Thyroid gland (tissue), 4 donors: Measurements from ENCODE around the gene PPP1R13B. TPM values are rescaled to one million over a fixed set of nuclear protein-coding genes. Genes with fewer than 3 reads are reported as not detected.

Source experiments
- DNase-seq, 2 donors: peaks; one replicate each; pipeline ENCODE4 v3.0.0-alpha.2; 2019
- H3K27ac ChIP-seq, 3 donors: fragments of 200-600 bp; sonication (generic); 1 replicate in 2 of 3; 2 replicates in 1 of 3; pipeline ENCODE4 v1.5.1; 2016 to 2019; ENCODE audit warnings: mild to moderate bottlenecking in 1 of 3, moderate library complexity in 1 of 3
- H3K27me3 ChIP-seq: fragments of 200-600 bp; sonication (generic); one replicate; pipeline ENCODE4 v1.5.1; 2019
- H3K36me3 ChIP-seq, 2 donors: fragments of 200-600 bp; sonication (generic); one replicate each; pipeline ENCODE4 v1.5.1; 2016 to 2019
- H3K4me1 ChIP-seq, 2 donors: fragments of 200-600 bp; sonication (generic); one replicate each; pipeline ENCODE4 v1.5.1; 2017 to 2019
- H3K4me3 ChIP-seq, 3 donors: fragments of 200-600 bp; sonication (generic); replicated peaks in 1 of 3; 1 replicate in 2 of 3; 2 replicates in 1 of 3; pipeline ENCODE4 v1.5.1; 2016; ENCODE audit warnings: mild to moderate bottlenecking in 1 of 3
- H3K9me3 ChIP-seq: fragments of 200-600 bp; sonication (generic); one replicate; pipeline ENCODE4 v1.5.1; 2017
- POLR2A ChIP-seq, 2 donors: fragments of 450-650 bp; IDR thresholded peaks; one replicate each; pipeline ENCODE4 v1.6.1; 2017; ENCODE audit warnings: antibody characterized with exemption in 2 of 2, mild to moderate bottlenecking in 2 of 2, moderate library complexity in 1 of 2
- WGBS, 2 donors: methylation state at CpG; one replicate each; pipeline ENCODE4 v1.1.5; 2017; 5-methylcytosine and 5-hydroxymethylcytosine counted together
- intact Hi-C: fragments of 100-400 bp; cut with DNase I; formaldehyde crosslinking; loops from one replicate; pipeline ENCODE4 v1.15.1; 2023
- total RNA-seq, 4 donors: library from RNA; depleted of rRNA; stranded (reverse); fragments of >200 nt; gene quantifications; one replicate each; pipeline ENCODE4 v1.2.3, GENCODE V29; 2016
- TF ChIP-seq, protein P1 (sequence below), 6 experiments: fragments of 200-600 bp in 3 of 6; fragments of 450-650 bp in 3 of 6; sonication (generic) in 3 of 6; IDR thresholded peaks; one replicate each; pipeline ENCODE4 v1.5.1; 2016 to 2019; ENCODE audit warnings: antibody characterized with exemption in 6 of 6, mild to moderate bottlenecking in 2 of 6, inconsistent platforms in 1 of 6, moderate library complexity in 1 of 6

The PPP1R13B gene
- total RNA-seq, 4 donors from 2014 or later = 77.0 to 131 (median 81.8) TPM

GRCh38 chr14:103854017-103854808 is 6.8 kb upstream of the PPP1R13B start:
- DNase-seq = peak; percentile 54 to 63
- peak overlapping the region; percentile 90 to 91 (median 90) for H3K27ac ChIP-seq

GRCh38 chr14:103849151-103849886 is 1.9 kb upstream of the PPP1R13B start:
- DNase-seq = no peak

More at GRCh38 chr14:103854017-103854808, 6.8 kb upstream of the PPP1R13B start:
- TF ChIP-seq, protein P1, sequence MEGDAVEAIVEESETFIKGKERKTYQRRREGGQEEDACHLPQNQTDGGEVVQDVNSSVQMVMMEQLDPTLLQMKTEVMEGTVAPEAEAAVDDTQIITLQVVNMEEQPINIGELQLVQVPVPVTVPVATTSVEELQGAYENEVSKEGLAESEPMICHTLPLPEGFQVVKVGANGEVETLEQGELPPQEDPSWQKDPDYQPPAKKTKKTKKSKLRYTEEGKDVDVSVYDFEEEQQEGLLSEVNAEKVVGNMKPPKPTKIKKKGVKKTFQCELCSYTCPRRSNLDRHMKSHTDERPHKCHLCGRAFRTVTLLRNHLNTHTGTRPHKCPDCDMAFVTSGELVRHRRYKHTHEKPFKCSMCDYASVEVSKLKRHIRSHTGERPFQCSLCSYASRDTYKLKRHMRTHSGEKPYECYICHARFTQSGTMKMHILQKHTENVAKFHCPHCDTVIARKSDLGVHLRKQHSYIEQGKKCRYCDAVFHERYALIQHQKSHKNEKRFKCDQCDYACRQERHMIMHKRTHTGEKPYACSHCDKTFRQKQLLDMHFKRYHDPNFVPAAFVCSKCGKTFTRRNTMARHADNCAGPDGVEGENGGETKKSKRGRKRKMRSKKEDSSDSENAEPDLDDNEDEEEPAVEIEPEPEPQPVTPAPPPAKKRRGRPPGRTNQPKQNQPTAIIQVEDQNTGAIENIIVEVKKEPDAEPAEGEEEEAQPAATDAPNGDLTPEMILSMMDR (IDR thresholded peaks at IDR 0.05) = no peak
- no peak for TF ChIP-seq POLR2A (IDR thresholded peaks at IDR 0.05)
- no peaks in the 10 kb centered on the region for H3K27me3 ChIP-seq
- no peaks in the 10 kb centered on the region for H3K9me3 ChIP-seq
- no peaks in the 10 kb centered on the region for H3K36me3 ChIP-seq
- WGBS, 2 donors = 91% methylated on average over 13 of the region's 13 CpGs
- intact Hi-C loops = no loop called here
- no peak overlapping the region for H3K4me3 ChIP-seq
- peaks cover 27 to 42% of the 10 kb centered on the region in 2 donors for H3K4me1 ChIP-seq

GRCh38 chr14:103848175-103849077 is 1.1 kb upstream of the PPP1R13B start:
- 58 to 89% methylated on average over 11 to 21 of the region's 57 CpGs for WGBS, 2 donors
- no peaks in the 10 kb centered on the region for H3K36me3 ChIP-seq

More at GRCh38 chr14:103849151-103849886, 1.9 kb upstream of the PPP1R13B start:
- TF ChIP-seq, protein P1 (IDR thresholded peaks at IDR 0.05) = no peak
- no peaks in the 10 kb centered on the region for H3K27me3 ChIP-seq
- H3K27ac ChIP-seq = peak overlapping the region in 1 of 3 donors; percentile 85
- no peak overlapping the region for H3K4me3 ChIP-seq
- no peaks in the 10 kb centered on the region for H3K9me3 ChIP-seq
- intact Hi-C loops = no loop called here
- peaks cover 16 to 18% of the 10 kb centered on the region in 2 donors for H3K4me1 ChIP-seq
- 87 to 93% methylated on average over 10 to 12 of the region's 13 CpGs for WGBS, 2 donors
- H3K36me3 ChIP-seq = no peaks in the 10 kb centered on the region

DNA sequence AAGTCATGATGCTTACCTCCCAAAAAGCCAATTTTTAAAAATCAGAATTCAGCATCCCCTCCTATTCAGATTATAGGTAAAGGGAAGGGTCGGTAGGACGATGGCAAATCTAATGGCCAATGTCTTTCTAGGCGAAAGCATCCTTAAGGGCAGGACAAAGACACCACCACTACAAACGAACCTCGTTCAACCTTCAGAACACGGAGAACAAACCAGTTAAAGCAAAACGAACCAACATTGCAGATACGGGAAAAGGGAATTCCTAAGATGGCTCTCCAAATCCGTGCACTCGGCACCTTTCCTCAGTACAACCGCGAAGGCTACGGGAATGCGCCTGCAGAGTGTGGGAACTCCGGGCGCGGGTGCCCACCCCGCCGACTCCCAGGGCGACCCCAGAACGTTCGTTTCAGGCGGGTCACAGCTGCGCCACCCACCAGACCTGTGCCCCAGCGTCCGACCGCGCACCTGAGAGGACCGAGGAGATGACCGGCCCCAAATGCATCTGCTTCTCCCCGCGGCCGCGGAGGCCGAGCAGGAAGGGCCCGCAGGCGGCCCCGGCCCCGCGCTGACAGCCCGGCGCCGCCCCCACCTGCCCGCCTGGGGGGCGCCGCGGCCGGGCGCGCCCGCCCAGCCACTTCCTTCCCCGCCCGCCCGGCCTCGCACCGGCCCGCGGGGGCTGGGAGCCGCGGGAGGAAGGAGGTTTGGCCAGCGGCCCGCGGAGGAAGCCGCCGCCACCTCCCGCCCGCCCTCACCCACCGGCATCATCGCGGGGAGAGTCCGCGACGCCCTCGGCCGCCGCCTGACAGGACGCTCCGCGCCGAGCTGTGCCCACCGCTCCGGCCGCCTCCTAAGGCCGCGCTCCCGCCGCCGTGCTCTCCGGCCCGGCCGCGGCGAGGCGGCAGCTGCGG is 578 bp downstream of the PPP1R13B start:
- Histone ChIP-seq H3K4me3 (peak overlapping the region; percentile 56 to 79 (median 63)), H3K4me1 (peaks cover 21 to 34% of the 10 kb centered on the region in 2 donors), H3K27ac (peak overlapping the region; percentile 67 to 92 (median 88)), H3K36me3 (no peaks in the 10 kb centered on the region), H3K27me3 (no peaks in the 10 kb centered on the region), H3K9me3 (no peaks in the 10 kb centered on the region)
- TF ChIP-seq POLR2A (IDR thresholded peaks at IDR 0.05) = no peak
- TF ChIP-seq, protein P1 (IDR thresholded peaks at IDR 0.05) = no peak
- DNase-seq = peak; percentile 62 to 63
- intact Hi-C loops = no loop called here
- WGBS, 2 donors = 1% methylated on average over 14 to 23 of the region's 95 CpGs

More at GRCh38 chr14:103848175-103849077, 1.1 kb upstream of the PPP1R13B start:
- Histone ChIP-seq H3K4me1 (peaks cover 10 to 18% of the 10 kb centered on the region in 2 donors), H3K4me3 (peak overlapping the region in 2 of 3 donors; percentile 49 to 61), H3K27ac (peak overlapping the region; percentile 78 to 85 (median 85)), H3K9me3 (no peaks in the 10 kb centered on the region), H3K27me3 (no peaks in the 10 kb centered on the region)
- TF ChIP-seq, protein P1 (IDR thresholded peaks at IDR 0.05) = no peak
- TF ChIP-seq POLR2A (IDR thresholded peaks at IDR 0.05) = no peak
- DNase-seq = peak; percentile 48 to 51
- intact Hi-C loops = no loop called here
